GM19395 (cell line): ENCODE measurements around the gene MAPK14.
A peak's percentile ranks its signal among the peaks of the same experiment; 100 is the strongest.

ENCODE experiments used
- ATAC-seq: cut with Tn5 transposase; IDR thresholded peaks from one replicate; pipeline ENCODE4 v1.9.1; 2021; ENCODE audit warnings: mild to moderate bottlenecking, moderate library complexity; ENCODE audit not compliant: unreplicated experiment

Gene MAPK14

GRCh38 chr6:36098253-36098919 lies 70.8 kb downstream of the MAPK14 start:
- no peak for ATAC-seq

GRCh38 chr6:36098920-36099647 lies 71.5 kb downstream of the MAPK14 start:
- ATAC-seq = no peak

DNA sequence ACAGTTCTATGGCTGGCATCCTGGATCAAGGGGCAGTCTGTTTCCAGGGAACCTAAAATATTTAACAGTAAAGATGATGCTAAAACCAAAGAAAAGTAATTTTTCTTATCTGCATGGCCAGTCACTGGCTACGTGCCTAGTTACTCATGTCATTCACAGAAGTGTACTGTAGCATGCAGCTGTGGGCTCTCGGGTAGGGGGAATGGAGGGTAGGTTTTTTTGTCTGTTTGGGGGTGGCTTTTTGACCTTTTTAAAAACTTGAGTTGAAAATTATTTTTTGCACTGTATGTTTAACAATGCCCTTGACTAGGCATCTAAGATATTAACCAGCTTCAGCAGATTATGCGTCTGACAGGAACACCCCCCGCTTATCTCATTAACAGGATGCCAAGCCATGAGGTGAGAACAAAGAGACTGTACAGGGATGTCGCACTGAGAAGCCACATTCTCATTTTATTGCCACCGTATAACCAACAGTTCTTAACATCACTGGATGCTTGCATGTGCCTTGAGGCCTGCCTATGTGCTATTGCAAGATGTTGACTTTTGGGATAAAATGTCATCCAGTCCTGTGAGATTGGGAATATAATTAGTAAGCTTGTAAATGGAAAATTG lies 72.4 kb downstream of the MAPK14 start:
- no peak for ATAC-seq

- ATAC-seq = no peak
Measured at GRCh38 chr6:36101691-36102090, 74.1 kb downstream of the MAPK14 start.

GRCh38 chr6:36102853-36103252 lies 75.2 kb downstream of the MAPK14 start:
- no peak for ATAC-seq

- no peak for ATAC-seq
Measured at GRCh38 chr6:36104836-36105235, 77.2 kb downstream of the MAPK14 start.

DNA sequence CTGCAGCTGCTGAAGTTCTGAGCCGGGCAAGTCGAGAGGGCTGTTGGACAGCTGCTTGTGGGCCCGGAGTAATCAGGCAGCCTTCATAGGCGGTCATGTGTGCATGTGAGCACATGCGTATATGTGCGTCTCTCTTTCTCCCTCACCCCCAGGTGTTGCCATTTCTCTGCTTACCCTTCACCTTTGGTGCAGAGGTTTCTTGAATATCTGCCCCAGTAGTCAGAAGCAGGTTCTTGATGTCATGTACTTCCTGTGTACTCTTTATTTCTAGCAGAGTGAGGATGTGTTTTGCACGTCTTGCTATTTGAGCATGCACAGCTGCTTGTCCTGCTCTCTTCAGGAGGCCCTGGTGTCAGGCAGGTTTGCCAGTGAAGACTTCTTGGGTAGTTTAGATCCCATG lies 81.5 kb downstream of the MAPK14 start:
- ATAC-seq = no peak

GRCh38 chr6:36110050-36110449 lies 82.4 kb downstream of the MAPK14 start:
- ATAC-seq = no peak

DNA sequence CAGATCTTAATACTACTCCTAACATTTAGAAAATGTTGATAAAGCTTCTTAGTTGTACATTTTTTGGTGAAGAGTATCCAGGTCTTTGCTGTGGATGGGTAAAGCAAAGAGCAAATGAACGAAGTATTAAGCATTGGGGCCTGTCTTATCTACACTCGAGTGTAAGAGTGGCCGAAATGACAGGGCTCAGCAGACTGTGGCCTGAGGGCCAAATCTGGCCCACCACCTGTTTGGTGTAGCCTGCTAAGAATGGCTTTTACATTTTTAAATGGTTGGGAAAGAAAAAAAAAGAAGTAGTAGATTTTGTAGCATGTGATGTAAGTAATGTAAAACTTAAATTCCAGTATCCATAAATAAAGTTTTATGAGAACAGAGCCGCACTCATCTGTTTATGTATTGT lies 83.3 kb downstream of the MAPK14 start:
- no peak for ATAC-seq

GRCh38 chr6:36111526-36111925 lies 83.9 kb downstream of the MAPK14 start:
- no peak for ATAC-seq

GRCh38 chr6:36113049-36113448 lies 85.4 kb downstream of the MAPK14 start:
- no peak for ATAC-seq

GRCh38 chr6:36113703-36114102 lies 86.1 kb downstream of the MAPK14 start:
- no peak for ATAC-seq

DNA sequence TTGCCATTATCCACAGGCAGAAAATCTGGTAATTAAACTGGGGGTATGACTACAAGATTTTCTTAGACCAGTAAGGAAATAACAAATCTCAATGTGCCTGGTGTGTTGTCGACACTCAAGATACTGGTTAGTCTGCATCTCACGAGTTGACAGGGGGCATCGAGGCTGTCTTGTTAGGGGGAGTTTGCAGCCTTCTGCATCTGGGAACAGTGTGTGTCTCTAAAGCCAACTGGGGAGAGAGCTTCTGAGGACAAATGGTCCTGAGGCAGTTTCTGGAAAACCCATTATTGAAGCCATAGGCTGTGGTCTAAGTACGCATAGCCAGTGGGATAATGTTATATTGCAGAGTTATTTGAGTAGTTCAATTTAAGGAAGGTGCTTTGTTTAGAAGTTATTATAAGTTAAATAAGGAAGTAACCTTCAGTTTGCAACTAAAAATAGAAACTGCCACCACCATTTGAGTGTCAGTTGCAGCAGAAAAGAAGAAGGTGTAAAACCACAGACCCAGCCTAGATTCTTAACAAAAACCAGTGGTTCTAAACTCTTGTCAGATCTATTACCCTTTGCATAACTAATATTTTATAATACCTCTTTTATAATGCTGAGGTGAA lies 87.3 kb downstream of the MAPK14 start:
- ATAC-seq = peak; percentile 69

DNA sequence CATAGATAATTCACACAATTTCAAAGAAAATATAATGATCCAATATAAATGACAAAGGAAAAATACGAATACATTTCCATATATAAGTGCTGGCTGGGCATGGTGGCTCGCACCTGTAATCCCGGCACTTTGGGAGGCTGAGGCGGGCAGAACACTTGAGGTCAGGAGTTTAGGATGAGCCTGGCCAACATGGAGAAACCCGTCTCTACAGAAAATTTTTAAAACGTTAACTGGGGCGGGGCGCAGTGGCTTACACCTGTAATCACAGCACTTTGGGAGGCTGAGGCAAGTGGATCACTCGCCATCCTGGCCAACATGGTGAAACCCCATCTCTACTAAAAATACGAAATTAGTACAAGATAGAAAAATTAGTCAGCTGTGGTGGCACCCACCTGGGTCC lies 87.8 kb downstream of the MAPK14 start:
- no peak for ATAC-seq

DNA sequence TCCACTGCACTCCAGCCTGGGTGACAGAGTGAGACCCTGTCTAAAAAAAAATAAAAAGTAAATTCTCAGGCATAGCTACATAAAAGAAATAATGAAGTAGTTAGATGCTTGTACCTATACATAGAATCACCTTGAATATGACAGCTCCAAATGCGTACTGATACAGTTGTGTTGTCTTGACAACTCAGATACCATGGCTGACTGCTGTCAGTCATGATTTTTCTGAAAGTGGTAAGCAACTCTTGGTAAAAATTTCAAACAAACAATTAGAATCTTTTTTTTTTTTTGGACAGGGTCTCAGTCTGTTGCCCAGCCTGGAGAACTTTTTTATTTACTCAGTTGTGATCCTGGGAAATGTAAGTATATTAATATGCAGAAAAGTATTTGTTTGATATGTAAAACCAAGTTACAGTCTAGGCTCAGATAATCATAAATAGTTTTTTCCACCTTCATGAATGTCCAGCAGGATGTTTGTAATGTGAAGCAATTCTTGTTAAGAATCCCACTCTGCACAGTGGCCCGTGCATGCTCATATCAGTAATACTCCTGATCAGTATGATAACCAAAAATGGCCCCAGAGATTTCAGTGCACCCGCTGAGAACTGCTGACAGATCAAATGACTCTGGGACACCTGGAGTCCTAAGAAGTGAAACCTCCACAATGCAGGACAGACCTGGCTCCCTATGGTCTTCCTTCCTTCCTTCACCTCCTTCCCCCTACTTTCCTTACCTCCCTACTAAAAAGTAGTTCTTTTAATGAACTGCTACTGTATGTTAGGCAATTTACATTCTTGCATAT lies 88.7 kb downstream of the MAPK14 start:
- ATAC-seq = no peak

GRCh38 chr6:36116943-36117342 lies 89.3 kb downstream of the MAPK14 start:
- no peak for ATAC-seq

DNA sequence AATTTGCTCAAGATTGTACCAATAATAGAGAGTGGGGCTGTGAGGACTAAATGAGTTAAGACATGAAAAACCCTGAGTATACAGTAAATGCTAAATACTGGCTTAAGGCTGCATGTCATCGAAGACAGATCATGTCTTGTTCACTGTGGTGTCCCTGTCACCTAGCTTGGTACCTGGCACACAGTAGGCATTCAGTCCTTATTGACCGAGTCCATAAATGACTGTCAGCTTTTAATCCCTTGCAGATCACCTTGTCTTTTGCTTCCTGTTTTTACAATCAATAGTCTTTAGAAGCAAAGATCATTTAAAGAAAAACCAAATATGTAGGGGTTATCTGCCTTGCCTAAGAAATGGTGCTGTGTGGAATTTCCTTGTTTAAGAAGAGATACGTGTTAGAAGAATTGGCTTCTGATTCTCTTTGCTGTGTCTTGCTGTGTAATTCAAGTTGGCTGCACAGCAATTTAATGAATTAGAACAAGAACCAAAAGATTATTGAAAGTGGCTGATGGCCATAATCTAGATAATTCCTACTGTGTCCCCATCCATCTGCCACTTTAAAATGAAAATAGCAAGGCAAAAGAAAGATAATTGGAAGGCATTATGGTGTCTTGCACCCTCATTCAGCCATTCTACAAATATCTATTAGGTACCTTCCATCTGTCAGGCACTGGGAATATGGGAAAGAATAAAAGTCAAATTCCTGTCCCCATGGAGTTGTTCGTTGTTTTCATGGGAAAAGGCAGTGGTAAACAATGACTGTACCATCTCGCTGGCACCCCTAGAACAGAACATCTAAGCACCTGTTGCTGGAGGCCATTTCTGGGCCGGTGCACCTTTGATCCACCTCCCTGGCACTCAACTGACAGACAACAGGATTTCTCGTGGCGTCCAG lies 90.3 kb downstream of the MAPK14 start:
- ATAC-seq = no peak

DNA sequence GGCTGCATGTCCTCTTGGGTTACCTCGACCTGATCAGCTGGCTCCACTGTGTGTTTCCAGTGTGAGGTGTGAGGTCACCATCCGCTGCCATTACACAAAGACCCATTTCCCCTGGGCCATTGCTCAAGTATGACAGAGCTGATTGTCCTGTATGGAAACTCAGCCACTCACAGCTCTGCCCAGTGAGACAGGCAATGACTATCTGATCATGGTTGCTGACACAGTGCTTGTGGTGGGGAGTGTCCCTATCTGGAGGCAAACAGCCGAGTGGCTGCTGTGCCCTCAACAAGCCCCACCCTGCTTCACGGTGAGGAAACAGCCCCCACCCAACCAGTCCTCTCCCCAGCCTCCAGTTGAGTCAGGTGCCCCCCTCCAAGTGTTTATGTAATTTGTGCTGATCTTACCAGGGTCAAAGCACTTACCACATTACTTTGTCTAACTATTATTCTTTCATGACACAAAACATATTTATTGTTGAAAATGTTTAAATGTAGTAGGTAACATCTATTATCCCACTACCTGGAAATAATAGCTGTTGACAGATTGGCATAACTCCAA lies 91.0 kb downstream of the MAPK14 start:
- no peak for ATAC-seq

DNA sequence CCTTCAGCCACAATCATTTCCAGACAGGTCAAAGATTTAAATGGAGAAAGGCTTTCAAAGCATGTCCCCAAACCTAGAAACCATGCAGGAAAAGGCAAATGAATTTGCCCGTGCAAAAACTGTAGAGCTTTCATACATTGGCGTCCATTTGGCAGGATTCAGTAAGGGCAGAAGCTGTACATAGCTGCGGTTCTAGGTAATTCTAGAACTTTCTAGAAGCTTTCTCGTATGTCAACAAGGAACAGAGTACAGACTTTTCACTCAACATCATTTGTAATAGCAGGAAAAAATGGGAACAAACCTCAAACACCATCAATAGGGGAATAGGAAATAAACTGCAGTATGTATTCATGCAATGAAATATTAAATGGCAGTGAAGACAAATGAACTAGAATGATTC lies 91.6 kb downstream of the MAPK14 start:
- ATAC-seq = no peak

- ATAC-seq = no peak
Measured at GRCh38 chr6:36120018-36120417, 92.4 kb downstream of the MAPK14 start.
